ENCODE data around the gene DSCAM.

The DSCAM gene

DNA sequence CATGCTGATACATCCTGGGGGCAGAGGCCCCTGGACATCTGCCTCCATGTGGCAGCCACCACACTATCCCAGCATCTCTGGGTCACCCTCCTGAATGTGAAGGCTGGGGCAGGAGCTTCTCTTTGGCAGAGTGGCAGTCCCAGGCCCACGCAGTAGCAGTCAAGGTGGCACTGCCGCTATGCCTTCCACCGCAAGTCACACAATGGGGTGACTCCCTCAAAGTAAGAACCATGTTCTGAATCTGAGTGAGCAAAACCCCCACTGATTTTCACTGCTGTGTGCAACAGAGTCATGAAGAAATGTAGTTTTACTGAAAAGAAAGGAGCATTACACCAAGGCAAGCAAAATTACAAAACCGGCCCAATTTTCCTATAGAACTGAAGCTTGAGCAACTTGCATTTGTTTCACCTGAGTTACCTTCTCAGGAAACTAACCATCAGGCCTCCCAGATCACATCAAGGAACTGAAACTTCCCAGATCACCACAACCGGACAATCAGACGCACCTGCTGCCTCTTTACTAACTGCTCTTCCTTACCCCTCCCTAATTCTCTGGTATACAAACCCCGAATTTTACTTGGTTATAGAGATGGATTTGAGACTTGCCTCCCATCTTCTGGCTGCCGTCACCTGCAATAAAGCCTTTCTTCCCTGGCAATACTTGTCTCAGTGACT lies 877.1 kb downstream of the DSCAM start:
- no peak for DNase-seq (ENCODE audit: low spot score)
- TF ChIP-seq, protein P1, sequence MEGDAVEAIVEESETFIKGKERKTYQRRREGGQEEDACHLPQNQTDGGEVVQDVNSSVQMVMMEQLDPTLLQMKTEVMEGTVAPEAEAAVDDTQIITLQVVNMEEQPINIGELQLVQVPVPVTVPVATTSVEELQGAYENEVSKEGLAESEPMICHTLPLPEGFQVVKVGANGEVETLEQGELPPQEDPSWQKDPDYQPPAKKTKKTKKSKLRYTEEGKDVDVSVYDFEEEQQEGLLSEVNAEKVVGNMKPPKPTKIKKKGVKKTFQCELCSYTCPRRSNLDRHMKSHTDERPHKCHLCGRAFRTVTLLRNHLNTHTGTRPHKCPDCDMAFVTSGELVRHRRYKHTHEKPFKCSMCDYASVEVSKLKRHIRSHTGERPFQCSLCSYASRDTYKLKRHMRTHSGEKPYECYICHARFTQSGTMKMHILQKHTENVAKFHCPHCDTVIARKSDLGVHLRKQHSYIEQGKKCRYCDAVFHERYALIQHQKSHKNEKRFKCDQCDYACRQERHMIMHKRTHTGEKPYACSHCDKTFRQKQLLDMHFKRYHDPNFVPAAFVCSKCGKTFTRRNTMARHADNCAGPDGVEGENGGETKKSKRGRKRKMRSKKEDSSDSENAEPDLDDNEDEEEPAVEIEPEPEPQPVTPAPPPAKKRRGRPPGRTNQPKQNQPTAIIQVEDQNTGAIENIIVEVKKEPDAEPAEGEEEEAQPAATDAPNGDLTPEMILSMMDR (IDR thresholded peaks at IDR 0.05; ENCODE audit: extremely low read depth, insufficient read depth, missing control alignments), result no peak
- in situ Hi-C loops (cut with MboI; ENCODE audit: low pct_unique_long_range_greater_than_20kb, low sequenced_read_pairs, unreplicated experiment), result no loop called here

DNA sequence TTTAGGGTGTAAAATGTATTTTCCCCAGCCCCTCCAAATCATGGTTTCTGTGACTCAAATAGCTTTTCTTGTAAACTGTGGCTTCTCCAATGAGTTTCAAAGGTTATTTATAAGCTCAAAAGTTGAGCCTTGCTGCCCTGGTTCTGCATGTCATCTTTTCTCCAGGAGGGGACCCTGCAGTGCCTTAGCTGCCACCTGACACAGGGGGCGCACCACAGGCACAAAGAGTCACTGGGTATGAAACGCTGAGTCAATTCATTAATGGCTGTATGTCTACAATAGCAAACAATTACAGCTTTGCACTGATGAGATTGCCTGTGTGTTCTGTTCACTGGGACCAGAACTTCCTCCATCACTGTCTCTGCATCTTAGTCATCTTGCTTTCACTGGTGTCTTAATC lies 878.9 kb downstream of the DSCAM start:
- in situ Hi-C loops (cut with MboI; ENCODE audit: low pct_unique_long_range_greater_than_20kb, low sequenced_read_pairs, unreplicated experiment), result no loop called here
- TF ChIP-seq, protein P1 (IDR thresholded peaks at IDR 0.05; ENCODE audit: extremely low read depth, insufficient read depth, missing control alignments), result no peak
- no peak for DNase-seq (ENCODE audit: low spot score)

DNA sequence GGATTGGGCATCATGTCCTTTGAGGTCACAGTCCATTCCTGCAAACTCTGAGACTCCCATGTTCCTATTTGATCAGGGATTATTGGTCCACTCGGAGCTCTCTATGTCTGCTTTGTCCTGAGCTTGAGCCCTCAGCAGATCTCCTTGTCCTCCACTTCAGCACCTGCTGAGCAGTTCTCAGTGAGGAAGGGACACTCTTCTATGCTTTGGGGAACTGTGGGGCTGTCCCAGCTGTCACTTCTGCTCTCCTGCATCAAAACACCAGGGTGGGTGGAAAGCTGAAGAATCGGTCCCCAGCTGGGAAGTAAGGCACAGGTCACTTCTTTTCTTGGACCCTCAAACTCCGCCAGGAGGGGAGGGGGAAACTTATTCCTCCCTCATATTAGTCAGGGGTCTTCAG lies 880.2 kb downstream of the DSCAM start:
- TF ChIP-seq, protein P1 (IDR thresholded peaks at IDR 0.05; ENCODE audit: extremely low read depth, insufficient read depth, missing control alignments), result no peak
- no peak for DNase-seq (ENCODE audit: low spot score)
- in situ Hi-C loops (cut with MboI; ENCODE audit: low pct_unique_long_range_greater_than_20kb, low sequenced_read_pairs, unreplicated experiment), result no loop called here

DNA sequence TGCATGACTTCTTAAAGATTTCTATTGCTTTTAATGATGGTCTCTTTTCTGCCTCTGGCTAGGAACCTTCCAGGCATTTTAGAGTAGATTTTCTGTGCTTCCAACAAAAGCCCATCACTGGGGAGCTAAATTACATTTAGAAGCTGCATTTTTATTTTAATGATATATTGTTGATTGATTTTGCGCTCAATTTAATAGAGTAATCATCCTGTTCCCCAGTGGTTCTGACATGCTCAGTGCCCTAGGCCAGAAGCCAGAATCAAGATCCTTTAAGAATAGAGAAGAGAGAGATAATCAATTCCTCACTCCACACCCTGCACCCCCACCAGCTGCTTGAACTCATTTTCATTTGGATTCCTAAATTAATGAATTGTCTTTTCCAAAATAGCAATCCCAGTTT lies 881.9 kb downstream of the DSCAM start:
- no peak for DNase-seq (ENCODE audit: low spot score)
- in situ Hi-C loops (cut with MboI; ENCODE audit: low pct_unique_long_range_greater_than_20kb, low sequenced_read_pairs, unreplicated experiment), result no loop called here
- TF ChIP-seq, protein P1 (IDR thresholded peaks at IDR 0.05; ENCODE audit: extremely low read depth, insufficient read depth, missing control alignments), result no peak

DNA sequence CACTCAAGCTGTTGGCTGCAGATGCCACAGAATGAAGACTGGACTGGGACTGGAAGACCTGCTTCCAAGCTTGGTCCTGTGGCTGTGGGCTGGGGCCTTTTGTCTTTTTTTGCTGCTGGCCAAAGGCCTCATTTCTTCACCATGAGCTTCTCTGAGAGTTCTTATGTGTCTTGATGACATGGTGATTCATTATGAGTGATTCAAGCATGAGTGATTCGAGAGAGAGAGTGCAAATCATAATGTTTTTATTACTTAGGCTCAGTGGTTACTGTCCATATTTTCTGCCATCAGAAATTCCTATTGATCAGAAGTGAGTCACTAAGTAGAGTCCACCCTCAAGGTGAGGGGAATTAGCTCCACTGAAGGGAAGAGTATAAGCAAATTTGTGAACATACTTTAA lies 885.7 kb downstream of the DSCAM start:
- TF ChIP-seq, protein P1 (IDR thresholded peaks at IDR 0.05; ENCODE audit: extremely low read depth, insufficient read depth, missing control alignments), result no peak
- in situ Hi-C loops (cut with MboI; ENCODE audit: low pct_unique_long_range_greater_than_20kb, low sequenced_read_pairs, unreplicated experiment), result no loop called here
- DNase-seq (ENCODE audit: low spot score), result no peak

Measured in GM13977 (cell line).